Measurements from ENCODE around the gene PSG3.
"Not testable (repeated sequence)": the region's sequence is repeated elsewhere in the genome, so short reads cannot be mapped to it uniquely, and the experiment has no call there.

The PSG3 gene

DNA sequence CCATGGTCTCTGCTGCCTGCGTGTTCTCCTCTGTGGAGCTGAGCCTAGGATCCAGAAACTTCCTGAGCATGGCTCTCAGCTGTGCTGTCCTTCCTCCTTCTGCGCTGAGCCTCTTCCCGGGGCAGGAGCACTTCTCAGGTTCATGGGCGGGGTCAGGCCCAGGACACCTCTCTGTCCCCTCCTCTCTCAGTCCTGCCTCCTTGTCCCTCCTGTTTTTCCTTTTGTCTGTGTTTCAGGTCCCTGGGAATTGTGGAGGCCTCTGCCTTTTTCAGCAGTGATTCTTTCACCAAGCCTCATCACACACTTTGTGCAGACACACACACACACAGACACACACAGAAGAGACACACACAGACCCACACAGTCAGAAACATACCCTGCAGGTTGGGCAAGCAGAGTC lies at the start of gene PSG3:
PSG3 (minus strand) TSS at position 101 of the 400 bp plus-strand sequence; CDS start at position 4, 97 bp downstream.
- not testable (repeated sequence) for H3K4me3 ChIP-seq (ENCODE audit: low read depth, low read length)

DNA sequence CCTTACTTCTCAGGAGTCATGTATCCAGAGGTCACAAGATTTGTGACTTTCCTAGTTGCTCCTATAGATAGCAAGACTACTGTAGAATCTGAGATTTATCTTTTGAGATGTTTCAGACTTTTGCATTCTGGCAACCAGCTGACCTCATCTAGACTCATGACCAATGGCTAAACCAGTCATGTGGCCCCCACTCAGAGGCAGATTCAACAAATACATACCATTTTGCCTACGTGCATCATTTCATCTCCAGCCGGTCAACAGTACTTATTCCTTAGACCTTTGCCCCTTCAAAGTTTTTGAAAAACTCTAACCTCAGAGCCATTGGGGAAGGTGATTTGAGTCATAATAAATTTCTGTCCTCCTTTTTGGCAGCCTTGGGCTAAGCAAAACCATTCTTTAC lies 48.5 kb upstream of the PSG3 start:
- not testable (repeated sequence) for H3K4me3 ChIP-seq (ENCODE audit: low read depth, low read length)

DNA sequence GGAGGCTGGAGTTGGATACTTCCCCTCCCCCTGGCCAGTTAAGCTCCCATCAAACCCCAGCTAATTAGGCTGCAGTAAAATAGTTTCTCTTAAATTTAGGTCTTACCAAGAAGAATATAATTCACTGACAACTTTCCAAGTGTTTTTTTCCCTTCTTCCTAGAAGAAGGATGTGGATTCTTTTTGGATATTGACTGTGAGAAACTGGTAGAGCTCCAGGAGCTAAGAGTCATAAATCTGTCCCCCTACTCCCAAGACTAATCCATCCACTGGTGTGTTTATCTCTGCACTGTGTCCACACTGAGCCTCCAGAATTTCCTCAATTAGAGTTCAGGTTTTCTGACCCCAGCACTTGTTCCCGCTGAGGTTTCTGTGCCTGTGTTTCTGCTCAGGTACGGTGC lies 47.5 kb upstream of the PSG3 start:
- H3K4me3 ChIP-seq (ENCODE audit: low read depth, low read length): not testable (repeated sequence)

DNA sequence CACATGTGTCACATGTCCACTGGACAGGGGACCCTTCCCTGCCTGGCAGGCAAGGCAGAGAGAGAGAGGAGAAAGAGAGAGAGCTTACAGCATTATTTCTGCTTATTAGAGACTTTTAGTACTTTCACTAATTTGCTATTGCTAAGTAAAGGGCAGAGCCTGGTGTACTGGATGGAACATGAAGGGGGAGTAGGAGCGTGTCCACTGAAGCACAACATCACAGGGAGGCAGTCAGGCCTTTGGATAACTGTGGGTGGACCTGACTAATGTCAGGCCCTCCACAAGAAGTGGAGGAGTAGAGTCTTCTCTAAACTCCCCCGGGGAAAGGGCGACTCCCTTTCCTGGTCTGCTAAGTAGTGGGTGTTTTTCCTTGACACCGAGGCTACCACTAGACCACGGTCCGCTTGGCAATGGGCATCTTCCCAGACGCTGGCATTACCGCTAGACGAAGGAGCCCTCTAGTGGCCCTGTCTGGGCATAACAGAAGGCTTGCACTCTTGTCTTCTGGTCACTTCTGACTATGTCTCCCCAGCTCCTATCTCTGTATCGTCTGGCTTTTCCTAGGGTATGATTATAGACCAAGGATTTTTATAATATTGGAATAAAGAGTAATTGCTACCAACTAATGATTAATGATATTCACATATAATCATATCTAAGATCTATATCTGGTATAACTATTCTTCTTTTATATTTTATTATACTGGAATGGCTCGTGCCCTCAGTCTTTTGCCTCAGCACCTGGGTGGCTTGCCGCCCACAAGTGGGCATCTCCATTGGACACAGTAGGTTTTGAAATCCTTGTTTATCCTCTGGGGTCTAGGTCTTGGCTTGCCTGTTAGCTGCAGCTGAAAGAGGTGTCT lies 36.7 kb upstream of the PSG3 start:
- not testable (repeated sequence) for H3K4me3 ChIP-seq (ENCODE audit: low read depth, low read length)

DNA sequence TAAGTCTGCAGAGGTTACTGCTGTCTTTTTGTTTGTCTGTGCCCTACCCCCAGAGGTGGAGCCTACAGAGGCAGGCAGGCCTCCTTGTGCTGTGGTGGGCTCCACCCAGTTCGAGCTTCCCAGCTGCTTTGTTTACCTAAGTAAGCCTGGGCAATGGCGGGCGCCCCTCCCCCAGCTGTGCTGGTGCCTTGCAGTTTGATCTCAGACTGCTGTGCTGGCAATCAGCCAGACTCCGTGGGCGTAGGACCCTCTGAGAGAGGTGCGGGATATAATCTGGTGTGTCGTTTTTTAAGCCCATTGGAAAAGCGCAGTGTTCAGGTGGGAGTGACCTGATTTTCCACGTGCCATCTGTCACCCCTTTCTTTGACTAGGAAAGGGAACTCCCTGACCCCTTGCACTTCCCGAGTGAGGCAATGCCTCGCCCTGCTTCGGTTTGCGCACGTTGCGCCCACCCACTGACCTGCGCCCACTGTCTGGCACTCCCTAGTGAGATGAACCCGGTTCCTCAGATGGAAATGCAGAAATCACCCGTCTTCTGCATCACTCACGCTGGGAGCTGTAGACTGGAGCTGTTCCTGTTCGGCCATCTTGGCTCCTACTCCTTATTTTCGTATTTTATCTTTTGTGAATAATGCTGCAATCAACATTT lies 34.4 kb upstream of the PSG3 start:
- H3K4me3 ChIP-seq (ENCODE audit: low read depth, low read length): not testable (repeated sequence)

DNA sequence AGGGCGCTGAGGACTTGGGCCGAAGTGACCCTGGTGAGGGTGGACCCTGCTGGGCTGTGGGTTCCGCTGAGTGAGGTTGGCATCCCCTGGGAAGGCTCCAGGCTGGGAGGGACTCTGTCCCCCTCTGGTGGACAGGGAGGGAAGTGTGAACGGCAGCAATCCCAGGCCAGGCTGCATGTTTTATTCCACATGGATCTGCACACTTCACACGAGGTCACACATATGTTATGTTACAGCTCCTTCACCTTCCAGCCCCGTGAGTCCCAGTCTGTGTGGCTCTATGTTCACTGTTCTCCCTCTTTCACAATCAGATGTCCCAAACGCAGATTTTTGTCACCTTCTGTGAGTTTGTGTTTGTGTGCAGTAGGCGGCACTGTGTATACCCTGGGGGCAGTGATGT lies 27.0 kb upstream of the PSG3 start:
- not testable (repeated sequence) for H3K4me3 ChIP-seq (ENCODE audit: low read depth, low read length)

DNA sequence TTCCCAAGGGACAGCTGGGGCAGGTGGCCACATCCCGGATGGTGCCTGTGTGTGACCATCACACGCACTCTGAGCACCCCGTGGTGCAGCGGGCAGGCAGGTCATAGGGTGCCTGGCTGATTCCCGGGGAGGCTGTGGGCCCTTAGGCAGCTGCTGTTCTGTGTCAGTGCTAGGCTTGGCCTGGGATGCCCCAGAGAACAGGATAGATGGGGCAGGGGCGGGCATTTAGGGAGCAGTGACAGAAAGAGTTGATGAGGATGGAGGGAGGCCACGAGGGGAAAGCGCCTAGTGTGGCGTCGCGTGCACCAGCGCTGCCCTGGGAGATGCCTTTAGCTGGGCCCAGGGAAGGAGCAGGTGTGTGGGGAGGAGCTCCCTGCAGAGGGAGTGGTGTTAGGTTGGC lies 26.6 kb upstream of the PSG3 start:
- not testable (repeated sequence) for H3K4me3 ChIP-seq (ENCODE audit: low read depth, low read length)

DNA sequence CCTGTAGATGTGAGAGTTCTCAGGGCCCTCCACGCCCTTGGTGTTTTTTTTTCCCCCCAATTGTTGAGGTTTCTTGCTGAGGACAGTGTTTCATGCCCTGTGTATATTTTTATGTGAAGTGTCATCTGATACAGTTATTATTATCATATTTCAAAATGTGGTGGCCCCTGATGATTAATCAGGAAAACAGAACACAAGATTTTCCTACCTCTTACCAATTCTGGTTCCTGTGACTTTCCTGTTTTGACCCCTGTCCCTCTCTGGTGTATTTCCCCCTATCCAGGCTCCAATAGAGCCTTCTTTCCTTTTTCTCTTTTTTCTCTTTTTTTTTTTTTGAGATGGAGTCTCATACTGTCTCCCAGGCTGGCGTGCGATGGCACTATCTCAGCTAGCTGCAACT lies 24.6 kb upstream of the PSG3 start:
- H3K4me3 ChIP-seq (ENCODE audit: low read depth, low read length): no peak overlapping the region

DNA sequence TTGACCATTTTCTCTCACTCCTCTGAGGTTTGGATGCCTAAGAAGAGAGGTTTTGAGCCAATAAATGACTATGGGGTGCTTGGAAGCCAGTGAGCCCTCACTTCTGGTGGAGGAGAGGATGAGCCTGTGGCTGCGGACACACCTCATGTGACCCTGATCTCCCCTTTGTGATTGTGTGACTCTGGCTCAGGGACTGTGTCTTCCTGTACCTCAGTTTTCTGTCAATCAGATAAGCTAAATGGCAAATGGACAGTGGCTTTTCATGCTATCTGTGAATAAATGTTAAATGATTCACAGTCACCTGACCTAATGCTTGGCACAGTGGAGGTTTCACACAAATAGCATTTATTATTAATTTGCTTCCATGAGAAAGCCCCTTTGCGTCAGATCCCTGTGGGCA lies 22.5 kb upstream of the PSG3 start:
- H3K4me3 ChIP-seq (ENCODE audit: low read depth, low read length): no peak overlapping the region

DNA sequence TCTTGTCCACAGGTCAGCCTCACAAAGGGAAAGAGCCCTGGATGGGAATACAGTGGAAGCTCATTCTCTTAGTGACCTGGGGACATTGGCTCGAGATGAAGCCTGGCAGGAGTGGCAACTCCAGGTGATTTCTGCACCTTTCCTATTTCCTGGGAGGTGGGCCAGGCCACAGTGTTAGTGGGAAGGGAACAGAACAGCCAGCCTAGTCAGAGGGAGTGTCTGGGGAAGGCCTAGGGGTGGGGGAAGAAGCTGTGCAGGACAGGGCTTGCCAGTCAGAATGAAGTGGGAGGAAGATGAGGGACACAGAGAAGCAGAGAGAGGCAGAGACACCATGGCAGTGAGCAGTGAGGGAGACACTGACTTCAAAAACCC lies 21.6 kb upstream of the PSG3 start:
- not testable (repeated sequence) for H3K4me3 ChIP-seq (ENCODE audit: low read depth, low read length)

DNA sequence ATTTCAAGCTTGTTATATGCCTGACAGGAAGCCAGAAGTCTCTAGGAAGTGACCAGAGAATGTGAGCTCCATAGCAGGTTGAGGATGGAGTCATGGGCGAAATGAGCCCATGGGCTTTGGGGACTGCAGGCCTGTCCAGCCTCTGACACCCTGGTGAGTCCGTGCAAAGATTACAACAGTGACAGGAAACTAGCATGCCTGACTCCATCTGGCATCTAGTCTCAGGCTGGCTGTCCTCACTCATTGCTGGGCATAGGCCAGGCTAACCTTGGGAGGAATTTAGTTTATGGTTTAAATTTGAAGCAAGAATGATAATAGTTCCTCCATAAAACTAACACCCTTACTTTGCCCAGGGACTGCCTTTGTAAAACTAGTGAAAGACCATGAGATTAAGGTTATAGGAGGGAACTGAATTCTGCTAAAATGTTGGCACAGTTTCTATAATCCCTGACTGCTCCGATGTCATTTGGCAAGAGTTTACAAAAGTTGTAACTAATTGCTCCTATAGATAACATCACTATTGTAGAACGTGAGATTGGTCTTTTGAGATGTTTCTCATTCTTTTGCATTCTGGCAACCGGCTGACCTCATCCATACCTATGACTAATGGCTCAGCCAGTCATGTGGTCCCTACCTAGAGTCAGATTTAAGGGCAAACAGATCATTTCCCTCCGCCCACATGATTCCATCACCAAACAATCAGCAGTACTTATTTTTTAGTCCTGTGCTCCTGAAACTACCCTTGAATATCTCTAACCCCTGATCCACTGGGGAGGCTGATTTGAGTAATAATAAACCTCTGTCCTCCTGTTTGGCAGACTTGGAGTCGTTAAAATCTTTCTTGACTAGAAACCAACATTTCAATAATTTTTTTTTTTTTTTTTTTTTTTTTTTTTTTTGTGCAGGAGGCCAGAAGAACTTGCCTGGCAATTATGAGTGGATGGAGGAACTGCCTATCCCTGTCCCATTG lies 21.0 kb upstream of the PSG3 start:
- H3K4me3 ChIP-seq (ENCODE audit: low read depth, low read length): not testable (repeated sequence)

DNA sequence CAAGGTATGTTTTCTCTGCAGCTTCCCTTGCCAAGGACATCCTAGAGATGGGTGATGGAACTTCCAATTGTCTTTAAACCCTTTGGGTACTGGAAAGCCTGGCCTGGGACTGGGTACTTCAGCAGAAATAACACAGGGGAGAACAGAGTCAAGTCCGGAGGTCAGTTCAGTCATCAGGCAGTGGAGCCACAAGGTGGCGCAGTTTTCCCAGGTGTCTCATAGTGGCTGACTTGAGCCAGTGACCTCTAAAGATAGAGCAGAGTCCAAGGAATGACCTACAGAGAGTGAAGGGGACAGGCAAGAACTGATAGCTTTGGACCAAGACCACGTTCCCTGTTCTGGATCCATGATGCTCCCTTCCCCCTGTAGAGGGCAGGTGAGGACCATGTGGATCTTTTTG lies 18.4 kb upstream of the PSG3 start:
- not testable (repeated sequence) for H3K4me3 ChIP-seq (ENCODE audit: low read depth, low read length)

DNA sequence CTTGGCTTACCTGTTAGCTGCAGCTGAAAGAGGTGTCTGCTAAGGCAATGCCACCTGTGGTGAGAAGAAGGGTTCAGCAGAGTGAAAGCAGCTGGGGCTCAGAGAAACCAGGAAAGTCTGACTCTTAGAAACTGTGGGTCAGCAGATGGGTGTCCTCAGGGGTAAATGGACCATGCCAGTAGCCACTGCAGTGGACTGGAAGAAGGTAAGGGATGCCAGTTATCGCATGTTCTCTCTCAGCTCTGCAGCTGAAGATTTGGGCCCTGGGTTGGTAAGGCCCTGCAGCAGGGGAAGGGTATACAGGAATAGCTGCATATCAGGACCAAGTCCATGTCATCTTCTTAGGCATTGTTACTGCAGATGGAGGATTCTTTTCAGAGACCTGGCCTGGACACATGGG lies 12.0 kb upstream of the PSG3 start:
- H3K4me3 ChIP-seq (ENCODE audit: low read depth, low read length): not testable (repeated sequence)

DNA sequence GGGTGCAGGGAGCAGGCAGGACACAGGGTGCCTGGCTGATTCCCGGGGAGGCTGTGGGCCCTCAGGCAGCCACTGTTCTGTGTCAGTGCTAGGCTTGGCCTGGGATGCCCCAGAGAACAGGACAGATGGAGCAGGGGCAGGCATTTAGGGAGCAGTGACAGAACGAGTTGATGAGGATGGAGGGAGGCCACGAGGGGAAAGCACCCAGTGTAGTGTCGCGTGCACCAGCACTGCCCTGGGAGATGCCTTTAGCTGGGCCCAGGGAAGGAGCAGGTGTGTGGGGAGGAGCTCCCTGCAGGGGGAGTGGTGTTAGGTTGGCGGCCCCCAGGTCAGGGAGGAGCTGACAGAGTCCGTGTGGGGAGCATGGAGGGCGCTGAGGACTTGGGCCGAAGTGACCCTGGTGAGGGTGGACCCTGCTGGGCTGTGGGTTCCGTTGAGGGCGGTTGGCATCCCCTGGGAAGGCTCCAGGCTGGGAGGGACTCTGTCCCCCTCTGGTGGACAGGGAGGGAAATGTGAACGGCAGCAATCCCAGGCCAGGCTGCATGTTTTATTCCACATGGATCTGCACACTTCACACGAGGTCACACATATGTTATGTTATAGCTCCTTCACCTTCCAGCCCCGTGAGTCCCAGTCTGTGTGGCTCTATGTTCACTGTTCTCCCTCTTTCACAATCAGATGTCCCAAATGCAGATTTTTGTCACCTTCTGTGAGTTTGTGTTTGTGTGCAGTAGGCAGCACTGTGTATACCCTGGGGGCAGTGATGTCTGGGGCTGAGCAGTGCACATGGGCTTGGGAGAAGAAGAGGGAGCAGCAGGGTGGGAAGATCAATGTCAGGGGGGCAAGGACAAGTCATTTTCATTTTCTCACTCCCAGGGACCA lies 1.7 kb upstream of the PSG3 start:
- not testable (repeated sequence) for H3K4me3 ChIP-seq (ENCODE audit: low read depth, low read length)

DNA sequence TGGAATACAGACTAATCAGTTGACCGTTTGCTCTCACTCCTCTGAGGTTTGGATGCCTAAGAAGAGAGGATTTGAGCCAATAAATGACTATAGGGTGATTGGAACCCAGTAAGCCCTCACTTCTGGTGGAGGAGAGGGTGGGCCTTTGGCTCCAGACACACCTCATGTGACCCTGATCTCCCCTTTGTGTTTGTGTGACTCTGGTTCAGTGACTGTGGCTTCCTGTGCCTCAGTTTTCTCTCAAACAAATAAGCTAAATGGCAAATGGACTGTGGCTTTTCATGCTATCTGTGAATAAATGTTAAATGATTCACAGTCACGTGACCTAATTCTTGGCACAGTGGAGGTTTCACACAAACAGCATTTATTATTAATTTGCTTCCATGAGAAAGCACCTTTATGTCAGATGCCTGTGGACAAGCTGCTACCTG lies 2.7 kb downstream of the PSG3 start:
- not testable (repeated sequence) for H3K4me3 ChIP-seq (ENCODE audit: low read depth, low read length)

DNA sequence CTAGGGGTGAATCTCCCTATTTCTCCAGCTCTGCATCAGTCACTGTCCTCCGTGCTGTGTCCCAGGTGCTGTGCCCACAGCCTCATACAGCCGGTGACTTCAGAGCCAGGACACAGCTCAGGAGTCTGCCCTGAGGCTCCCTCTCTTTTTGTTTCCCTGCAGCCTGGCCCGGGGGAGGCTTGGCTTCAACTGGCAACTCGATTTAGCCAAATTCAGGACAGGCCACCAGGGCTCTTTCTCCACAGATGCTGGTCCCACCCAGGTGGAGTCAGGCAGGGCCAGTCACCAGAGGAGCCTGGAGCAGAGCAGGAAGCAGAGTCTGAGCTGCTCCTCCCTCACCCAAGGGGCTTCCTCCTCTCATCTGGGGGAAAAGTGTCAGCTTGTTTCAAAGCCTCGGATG lies 11.9 kb downstream of the PSG3 start:
- H3K4me3 ChIP-seq (ENCODE audit: low read depth, low read length): not testable (repeated sequence)

DNA sequence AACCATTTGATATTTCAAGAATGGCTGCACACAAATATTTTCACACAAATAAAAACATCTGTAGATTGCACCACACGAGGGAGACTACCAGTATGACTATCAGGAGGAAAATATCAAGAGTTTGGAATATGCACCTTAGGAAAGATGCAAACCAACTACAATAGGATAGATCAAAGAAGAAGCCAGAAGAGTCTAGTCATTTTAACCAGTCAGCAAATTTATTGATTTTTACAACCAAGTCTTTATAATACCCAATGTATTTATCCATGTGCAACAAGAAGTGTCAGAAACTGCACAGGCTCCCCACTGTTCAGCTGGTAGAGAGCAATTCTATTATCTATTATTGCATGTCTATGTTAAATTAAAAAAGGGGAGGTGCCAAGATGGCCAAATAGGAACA lies 26.3 kb downstream of the PSG3 start:
- not testable (repeated sequence) for H3K4me3 ChIP-seq (ENCODE audit: low read depth, low read length)

DNA sequence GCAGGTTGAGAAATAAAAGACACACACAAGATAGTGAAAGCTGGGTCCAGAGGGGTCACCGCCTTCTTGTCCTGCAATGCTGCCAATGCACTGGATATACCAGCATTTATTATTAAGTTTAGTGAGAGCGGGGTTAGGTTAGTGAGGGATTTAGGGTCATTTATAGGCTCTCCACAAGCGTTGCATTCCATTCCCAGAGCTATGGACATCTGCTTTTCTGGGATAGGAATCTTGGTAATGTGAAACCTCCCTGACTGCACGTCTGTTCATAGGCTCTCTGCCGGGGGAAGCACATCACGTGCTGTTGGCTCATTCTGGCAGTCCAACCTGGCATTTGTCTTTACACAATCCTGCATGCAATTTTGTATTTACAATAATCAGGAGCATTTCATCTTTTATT lies 27.5 kb downstream of the PSG3 start:
- H3K4me3 ChIP-seq (ENCODE audit: low read depth, low read length): not testable (repeated sequence)

DNA sequence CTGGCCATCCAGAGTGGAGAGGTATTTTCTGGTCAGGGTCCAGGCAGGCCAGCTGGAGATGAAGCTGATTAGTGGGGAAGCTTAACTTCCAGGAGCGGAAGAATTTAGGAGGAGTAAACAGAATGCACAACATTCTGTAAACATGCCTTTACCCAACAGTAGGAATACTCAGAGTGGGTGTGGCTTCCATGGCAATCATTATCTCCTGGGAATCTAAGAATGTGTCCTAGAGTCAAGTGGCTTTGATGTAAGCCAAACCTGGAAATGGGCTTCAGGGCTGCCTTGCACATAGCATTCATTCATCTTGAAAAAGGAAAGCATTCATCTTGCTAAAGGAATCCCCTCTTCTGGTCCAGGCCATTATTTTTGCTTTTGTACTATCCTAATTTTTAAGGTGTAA lies 29.3 kb downstream of the PSG3 start:
- not testable (repeated sequence) for H3K4me3 ChIP-seq (ENCODE audit: low read depth, low read length)

DNA sequence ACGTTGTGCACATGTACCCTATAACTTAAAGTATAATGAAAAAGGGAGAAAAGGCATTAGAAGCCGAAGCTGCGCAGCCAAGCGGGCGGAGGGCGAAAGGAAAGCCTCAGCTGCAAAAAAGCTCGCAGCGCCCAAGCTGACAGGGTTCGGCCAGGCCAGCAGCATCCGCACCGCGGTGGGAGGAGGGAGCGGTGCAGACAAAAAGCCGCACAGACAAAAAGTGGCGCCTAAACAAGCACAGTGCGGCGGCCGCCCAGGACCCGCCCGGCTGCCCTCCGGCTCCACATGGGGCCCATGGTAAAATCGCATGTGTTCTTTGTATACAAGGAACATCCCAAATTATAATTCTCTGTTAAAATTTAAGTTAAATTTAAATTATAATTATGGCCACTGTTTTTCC lies 42.4 kb downstream of the PSG3 start:
- no peak overlapping the region for H3K4me3 ChIP-seq (ENCODE audit: low read depth, low read length)
